Tibial artery (tissue), 4 donors: Measurements from ENCODE around the gene GNA12.

ENCODE experiments used
- DNase-seq, 2 donors: peaks; one replicate each; pipeline ENCODE4 v3.0.0-alpha.2; 2019
- H3K27ac ChIP-seq, 2 donors: fragments of 200-600 bp; sonication (generic) in 1 of 2; 1 replicate in 1 of 2; 2 replicates in 1 of 2; pipeline ENCODE4 v1.5.1; 2018 to 2019; ENCODE audit warnings: mild to moderate bottlenecking in 1 of 2
- H3K27me3 ChIP-seq, 2 donors: fragments of 200-600 bp; sonication (generic) in 1 of 2; one replicate each; pipeline versions ENCODE4 v1.5.1 to v1.6.0; 2016 to 2019
- H3K36me3 ChIP-seq, 3 donors: fragments of 200-600 bp; sonication (generic) in 2 of 3; one replicate each; pipeline ENCODE4 v1.5.1; 2016 to 2019; ENCODE audit warnings: mild to moderate bottlenecking in 2 of 3
- H3K4me1 ChIP-seq, 4 donors: fragments of 200-600 bp; sonication (generic) in 2 of 4; 1 replicate in 3 of 4; 2 replicates in 1 of 4; pipeline ENCODE4 v1.5.1; 2016 to 2019
- H3K4me3 ChIP-seq, 2 donors: fragments of 200-600 bp; sonication (generic) in 1 of 2; 1 replicate in 1 of 2; 2 replicates in 1 of 2; pipeline ENCODE4 v1.5.1; 2018 to 2019; ENCODE audit warnings: mild to moderate bottlenecking in 2 of 2
- H3K9me3 ChIP-seq, 3 donors: fragments of 200-600 bp; sonication (generic) in 1 of 3; one replicate each; pipeline ENCODE4 v1.5.1; 2016 to 2019
- intact Hi-C: fragments of 100-400 bp; cut with DNase I; formaldehyde crosslinking; loops from one replicate; pipeline ENCODE4 v1.15.0; 2023; ENCODE audit warnings: low total_unique reads
- TF ChIP-seq, protein P1 (sequence below), 2 experiments: fragments of 200-600 bp in 1 of 2; fragments of 450-650 bp in 1 of 2; IDR thresholded peaks; one replicate each; pipeline ENCODE4 v1.5.1; 2017 to 2019; ENCODE audit warnings: antibody characterized with exemption in 2 of 2, mild to moderate bottlenecking in 1 of 2, moderate library complexity in 1 of 2

The GNA12 gene

DNA sequence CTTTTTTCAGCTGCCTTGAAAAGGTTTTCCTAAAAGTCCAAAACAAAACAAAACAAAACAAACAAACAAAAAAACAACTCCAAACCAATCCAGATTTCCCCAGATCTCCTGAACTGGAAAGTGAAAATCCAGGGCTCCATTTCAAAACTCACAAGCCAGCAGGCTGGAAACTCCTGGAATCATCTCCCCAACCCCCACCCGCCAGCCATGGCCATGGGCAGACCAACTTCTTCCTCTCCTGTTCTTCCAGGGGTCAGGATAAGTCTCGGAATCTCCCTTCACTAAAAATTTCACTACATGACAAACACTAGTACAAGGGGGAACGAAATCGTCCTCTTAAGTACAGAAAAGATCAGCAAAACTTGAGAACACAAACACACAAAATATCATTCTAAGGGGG lies 40.4 kb downstream of the GNA12 start:
- Histone ChIP-seq H3K36me3 (no peaks in the 10 kb centered on the region), H3K4me1 (peaks cover 0 to 35% (median 24%) of the 10 kb centered on the region in 4 donors), H3K4me3 (no peak overlapping the region), H3K9me3 (no peaks in the 10 kb centered on the region), H3K27ac (peak overlapping the region; percentile 66 to 69), H3K27me3 (no peaks in the 10 kb centered on the region)
- no peak for DNase-seq
- TF ChIP-seq, protein P1, sequence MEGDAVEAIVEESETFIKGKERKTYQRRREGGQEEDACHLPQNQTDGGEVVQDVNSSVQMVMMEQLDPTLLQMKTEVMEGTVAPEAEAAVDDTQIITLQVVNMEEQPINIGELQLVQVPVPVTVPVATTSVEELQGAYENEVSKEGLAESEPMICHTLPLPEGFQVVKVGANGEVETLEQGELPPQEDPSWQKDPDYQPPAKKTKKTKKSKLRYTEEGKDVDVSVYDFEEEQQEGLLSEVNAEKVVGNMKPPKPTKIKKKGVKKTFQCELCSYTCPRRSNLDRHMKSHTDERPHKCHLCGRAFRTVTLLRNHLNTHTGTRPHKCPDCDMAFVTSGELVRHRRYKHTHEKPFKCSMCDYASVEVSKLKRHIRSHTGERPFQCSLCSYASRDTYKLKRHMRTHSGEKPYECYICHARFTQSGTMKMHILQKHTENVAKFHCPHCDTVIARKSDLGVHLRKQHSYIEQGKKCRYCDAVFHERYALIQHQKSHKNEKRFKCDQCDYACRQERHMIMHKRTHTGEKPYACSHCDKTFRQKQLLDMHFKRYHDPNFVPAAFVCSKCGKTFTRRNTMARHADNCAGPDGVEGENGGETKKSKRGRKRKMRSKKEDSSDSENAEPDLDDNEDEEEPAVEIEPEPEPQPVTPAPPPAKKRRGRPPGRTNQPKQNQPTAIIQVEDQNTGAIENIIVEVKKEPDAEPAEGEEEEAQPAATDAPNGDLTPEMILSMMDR (IDR thresholded peaks at IDR 0.05): no peak
- intact Hi-C loops: loop anchor here (5.0 kb wide), 1 partner anchor 41 kb away; no protein-coding TSS in a partner anchor

DNA sequence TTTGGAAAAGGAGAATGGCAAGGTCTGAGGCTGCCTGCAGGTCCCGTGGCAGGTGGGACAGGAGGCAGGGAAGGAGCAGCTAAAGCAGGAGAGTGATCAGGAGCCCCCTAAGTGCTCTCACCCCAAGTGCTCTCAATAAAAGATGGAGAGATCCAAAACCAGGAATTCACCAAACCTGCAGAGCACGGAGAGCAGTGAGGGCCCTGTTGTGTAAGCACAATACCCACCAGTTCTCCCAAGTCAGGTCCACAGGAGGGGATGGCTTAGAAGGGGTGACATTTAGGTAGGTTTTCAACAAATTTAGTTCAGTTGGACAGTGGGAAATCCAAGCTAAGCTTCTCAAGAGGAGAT lies 40.8 kb downstream of the GNA12 start:
- Histone ChIP-seq H3K36me3 (no peaks in the 10 kb centered on the region), H3K9me3 (no peaks in the 10 kb centered on the region), H3K4me1 (peaks cover 0 to 35% (median 24%) of the 10 kb centered on the region in 4 donors), H3K4me3 (peak overlapping the region; percentile 14 to 36), H3K27me3 (no peaks in the 10 kb centered on the region), H3K27ac (peak overlapping the region; percentile 66 to 69)
- DNase-seq: no peak
- TF ChIP-seq, protein P1 (IDR thresholded peaks at IDR 0.05): no peak
- intact Hi-C loops: loop anchor here (5.0 kb wide), 1 partner anchor 41 kb away; no protein-coding TSS in a partner anchor

DNA sequence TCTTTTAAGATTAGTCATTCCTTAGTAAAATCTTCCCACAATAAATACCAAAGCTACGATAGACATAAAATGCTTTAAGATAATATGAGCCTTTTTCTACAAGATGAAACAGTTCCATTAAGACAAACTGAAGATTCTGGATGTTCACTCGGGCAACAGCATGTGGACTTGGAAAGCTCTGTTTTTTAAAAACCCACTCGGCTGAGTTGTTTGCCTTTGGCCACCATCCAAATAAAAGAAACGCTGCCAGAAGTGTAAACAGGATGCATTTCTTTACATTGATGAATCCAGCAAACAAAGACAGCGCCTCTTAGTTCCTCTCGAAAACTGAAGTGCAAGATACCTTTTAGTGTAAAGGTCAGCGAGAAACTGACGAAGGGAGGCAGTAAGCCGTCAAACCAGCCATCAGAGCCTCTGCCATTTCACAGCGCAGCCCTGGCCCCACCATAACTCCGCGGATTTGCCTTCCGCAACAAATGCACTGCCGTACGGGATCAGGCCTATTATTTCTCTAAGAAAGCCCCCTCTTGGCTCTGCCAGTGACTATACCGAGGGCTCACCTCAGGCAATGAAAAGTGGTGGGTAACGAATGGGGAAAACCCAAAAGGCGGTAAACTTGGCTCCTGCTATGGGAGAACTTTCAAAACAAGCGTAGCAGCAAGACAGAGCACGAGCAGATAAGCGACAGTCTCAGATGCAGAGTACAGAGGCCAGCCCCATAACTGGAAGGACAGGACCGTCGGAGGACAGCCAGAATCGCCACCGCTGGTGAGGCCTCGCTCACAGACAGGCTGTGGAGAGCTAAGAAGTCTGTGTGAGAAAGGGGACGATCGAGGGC lies 41.4 kb downstream of the GNA12 start:
- Histone ChIP-seq H3K4me1 (peaks cover 0 to 35% (median 25%) of the 10 kb centered on the region in 4 donors), H3K36me3 (no peaks in the 10 kb centered on the region), H3K27me3 (no peaks in the 10 kb centered on the region), H3K4me3 (peak overlapping the region; percentile 14 to 36), H3K27ac (peak overlapping the region; percentile 66 to 69), H3K9me3 (no peaks in the 10 kb centered on the region)
- intact Hi-C loops: loop anchor here (5.0 kb wide), 1 partner anchor 40 kb away; no protein-coding TSS in a partner anchor
- no peak for DNase-seq
- TF ChIP-seq, protein P1 (IDR thresholded peaks at IDR 0.05): no peak

DNA sequence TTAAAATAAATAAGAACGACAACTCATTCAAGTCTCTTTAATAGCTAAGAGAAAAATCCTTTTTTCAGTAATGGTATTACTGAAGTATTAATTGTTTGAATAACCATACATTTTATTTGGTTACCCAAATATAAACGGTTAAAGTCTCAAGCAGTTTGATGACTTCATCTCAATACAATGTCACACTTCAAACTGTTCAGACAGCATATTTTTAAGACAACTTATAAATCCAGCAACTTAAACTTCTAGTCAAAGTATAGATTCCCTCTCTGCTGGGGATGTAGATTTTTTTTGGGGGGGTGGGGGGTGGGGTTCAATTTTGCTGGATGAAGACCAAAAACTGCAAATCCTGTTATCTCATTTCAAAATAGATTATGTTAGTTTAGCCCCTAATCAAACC lies 42.0 kb downstream of the GNA12 start:
- DNase-seq: no peak
- no peaks in the 10 kb centered on the region for H3K27me3 ChIP-seq
- peaks cover 0 to 37% (median 28%) of the 10 kb centered on the region in 4 donors for H3K4me1 ChIP-seq
- peak overlapping the region; percentile 66 to 69 for H3K27ac ChIP-seq
- TF ChIP-seq, protein P1 (IDR thresholded peaks at IDR 0.05): no peak
- no peak overlapping the region for H3K4me3 ChIP-seq
- no peaks in the 10 kb centered on the region for H3K36me3 ChIP-seq
- H3K9me3 ChIP-seq: no peaks in the 10 kb centered on the region
- intact Hi-C loops: loop anchor here (5.0 kb wide), 1 partner anchor 40 kb away; no protein-coding TSS in a partner anchor

DNA sequence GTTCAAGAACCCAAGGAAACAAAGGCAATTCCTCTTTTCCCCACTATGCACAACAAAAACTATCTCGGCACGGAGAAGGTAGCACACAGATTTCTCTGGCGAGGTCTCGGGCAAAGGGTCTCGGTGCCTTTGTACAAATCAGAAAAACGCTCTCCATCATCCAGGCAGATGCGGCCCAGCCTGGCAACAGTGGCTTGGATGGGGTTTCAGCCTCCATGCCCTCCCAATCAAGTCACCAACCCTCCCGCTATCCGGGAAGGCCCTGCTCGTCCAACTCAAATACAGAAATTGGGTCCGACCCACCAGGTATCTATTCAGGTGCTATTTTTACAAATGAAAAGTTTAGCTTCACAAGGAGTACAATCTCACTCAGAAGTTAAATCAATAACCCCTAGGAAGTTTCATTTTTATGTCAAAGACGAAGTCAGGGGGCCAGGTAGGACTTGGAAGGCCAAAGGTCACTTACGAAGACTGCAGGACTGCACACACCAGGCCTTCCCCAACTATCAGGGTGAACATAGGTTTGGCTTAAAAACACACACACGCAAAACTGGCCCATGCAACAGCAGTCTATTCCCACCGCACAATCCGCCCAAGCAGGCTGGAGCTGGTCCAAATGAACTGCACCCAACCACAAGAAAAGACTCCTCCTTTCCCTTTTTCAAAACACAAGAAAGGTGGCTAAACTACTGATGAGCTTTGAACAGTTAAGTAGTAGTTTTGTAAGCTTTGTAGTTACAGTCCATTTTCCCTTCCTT lies 43.0 kb downstream of the GNA12 start:
- TF ChIP-seq, protein P1 (IDR thresholded peaks at IDR 0.05): no peak
- Histone ChIP-seq H3K36me3 (no peaks in the 10 kb centered on the region), H3K27ac (peak overlapping the region; percentile 66 to 69), H3K9me3 (no peaks in the 10 kb centered on the region), H3K4me3 (peak overlapping the region in 1 of 2 donors; percentile 12), H3K4me1 (peaks cover 0 to 45% (median 33%) of the 10 kb centered on the region in 4 donors), H3K27me3 (no peaks in the 10 kb centered on the region)
- DNase-seq: peak in 1 of 2 donors; percentile 64
- intact Hi-C loops: loop anchor here (5.0 kb wide), 1 partner anchor 39 kb away; no protein-coding TSS in a partner anchor
